ENCODE data around the gene CHAF1A.

Gene CHAF1A

DNA sequence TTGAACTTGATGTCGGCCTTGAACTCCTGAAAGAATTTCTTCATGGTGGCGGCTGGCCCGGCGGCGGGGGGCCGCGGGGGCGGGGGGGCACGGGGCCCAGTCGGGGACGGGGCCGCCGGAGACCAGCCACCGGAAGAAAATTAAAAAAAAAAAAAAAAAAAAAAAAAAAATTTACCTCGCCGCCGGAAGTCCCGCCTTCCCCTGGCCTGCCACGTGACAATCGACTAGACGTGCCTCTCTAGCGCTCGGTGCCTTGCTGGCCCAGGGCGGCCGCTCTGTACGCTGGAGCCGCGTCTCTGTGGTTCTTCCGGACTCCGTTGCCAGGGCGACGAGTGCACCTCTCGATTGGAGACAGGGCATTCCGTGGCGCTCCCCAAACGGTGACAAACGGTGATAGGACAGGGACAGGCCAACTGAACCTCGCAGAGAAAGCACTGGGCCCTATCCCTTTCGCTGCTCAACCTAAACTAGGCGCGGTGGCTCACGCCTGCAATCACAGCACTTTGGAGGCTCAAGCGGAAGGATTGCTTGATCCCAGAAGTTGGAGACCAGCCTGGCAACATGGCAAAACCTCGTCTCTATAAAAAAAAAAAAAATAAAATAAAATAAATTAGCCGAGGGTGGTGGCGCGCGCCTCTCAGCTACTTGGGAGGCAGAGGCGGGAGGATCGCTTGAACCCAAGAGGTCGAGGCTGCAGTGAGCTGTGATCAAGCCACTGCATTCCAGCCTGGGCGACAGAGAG is 55.4 kb downstream of the CHAF1A start, which contains the start of gene UBXN6:
UBXN6 (minus strand) TSS at position 141 of the 742 bp plus-strand sequence; CDS start at position 44, 97 bp downstream.
- DNase-seq: peak; percentile 98

DNA sequence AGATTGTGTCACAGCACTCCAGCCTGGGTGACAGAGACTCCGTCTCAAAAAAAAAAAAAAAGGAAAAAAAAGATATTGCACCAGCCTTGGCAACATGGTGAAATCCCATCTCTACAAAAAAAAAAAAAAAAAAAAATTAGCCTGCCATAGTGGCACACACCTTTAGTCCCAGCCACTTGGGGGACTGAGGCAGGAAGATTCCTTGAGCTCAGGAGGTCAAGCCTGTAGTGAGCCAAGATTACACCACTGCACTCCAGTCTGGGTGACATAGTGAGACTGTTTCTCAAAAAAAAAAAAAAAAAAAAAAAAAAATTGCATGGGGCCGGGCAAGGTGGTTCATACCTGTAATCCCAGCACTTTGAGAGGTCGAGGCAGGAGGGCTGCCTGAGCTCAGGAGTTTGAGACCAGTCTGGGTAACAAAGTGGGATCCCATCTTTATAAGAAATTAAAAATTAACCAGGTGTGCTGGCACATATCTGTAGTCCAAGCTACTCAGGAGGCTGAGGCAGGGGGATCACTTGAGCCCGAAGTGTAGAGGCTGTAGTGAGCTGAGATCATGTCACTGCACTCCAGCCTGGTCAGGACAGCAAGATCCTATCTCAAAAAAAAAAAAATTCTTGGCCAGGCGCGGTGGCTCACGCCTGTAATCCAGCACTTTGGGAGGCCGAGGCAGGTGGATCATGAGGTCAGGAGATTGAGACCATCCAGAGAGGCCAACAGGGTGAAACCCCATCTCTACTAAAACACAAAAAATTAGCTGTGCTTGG is 62.6 kb downstream of the CHAF1A start:
- DNase-seq: no peak

DNA sequence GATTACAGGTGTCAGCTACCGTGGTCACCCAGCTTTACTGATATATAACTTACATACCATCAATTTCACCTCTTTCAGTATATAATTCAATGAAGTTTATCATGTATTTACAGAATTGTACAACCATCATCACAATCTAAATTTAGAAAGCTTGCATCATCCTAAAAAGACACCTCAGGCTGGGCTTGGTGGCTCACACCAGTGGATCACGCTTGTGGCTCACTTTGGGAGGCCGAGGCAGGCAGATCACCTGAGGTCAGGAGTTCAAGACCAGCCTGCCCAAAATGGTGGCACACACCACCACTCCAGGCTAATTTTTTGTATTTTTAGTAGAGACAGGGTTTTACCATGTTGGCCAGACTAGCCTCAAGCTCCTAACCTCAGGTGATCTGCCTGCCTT is 65.4 kb downstream of the CHAF1A start:
- DNase-seq: no peak

DNA sequence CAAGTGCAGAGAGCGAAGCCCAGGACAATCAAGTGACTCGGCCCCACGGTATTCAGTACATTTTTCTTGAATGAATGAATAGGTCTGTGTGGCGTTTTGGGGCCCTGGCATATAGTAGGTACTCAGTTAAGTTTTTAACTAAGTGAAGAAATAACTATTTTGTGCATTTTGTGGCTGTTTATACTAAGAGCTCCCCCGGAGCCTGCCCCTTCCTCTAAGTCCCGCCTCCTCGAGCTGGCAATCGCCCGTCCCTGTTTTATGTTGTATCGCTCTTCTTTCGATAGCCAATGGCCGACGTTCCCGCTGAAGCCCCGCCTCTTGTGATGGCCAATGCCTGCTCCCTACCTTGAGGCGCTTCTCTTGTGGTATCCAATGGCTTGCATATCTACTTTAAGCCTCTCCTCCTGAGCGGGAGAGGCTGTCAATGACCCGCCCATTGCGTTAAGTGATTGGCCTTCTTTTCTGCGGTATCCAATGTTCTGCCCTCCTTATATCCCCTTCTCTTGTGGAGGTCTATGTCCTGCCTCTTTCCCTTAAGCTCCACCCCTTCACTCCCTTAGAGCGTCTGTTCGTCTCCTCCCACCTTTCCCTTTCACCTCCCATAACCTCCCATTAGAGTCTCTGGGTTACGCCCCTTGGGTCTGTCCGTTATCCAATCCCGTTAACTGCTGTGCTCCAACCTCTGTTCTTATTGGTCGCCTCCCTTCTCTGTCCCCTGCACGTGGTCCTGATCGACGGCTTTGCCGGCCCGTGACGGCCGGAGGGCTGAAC is 69.1 kb downstream of the CHAF1A start:
- peak; percentile 98 for DNase-seq

DNA sequence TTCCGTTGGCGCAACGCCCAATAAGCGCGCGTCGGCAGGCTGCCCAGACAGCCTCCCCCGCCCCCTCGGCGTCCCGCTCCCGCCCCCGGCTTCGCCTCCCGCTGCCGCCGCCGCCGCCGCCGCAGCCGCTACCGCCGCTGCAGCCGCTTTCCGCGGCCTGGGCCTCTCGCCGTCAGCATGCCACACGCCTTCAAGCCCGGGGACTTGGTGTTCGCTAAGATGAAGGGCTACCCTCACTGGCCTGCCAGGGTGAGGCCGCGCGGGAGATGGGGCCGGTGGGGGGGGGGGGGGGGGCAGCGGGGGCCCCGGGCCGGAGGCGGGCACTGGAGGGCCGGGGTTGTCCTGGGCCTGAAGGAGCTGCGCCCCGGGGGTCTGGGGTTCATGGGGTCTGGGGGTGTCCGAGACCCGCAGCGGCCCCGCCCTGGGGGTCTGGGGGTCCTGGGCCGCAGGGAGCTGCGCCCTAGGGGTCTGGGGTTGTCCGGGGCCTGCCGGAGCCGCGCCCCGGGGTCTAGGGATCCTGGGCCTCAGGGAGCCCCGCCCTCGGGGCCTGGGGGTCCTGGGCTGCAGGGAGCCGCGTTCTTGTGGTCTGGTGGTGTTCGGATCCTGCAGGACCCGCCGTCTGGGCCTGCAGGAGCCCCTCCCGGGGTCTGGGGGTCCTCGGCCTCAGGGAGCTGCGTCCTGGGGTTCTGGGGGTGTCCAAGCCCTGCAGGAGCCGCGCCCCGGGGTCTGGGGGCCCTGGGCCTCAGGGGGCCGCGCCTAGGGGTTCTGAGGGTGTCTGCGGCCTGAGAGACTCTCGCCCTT is 69.9 kb downstream of the CHAF1A start, which contains the start of gene HDGFL2:
HDGFL2 (plus strand) TSS at position 124 of the 801 bp plus-strand sequence; CDS start at position 178, 54 bp downstream.
- DNase-seq: no peak

DNA sequence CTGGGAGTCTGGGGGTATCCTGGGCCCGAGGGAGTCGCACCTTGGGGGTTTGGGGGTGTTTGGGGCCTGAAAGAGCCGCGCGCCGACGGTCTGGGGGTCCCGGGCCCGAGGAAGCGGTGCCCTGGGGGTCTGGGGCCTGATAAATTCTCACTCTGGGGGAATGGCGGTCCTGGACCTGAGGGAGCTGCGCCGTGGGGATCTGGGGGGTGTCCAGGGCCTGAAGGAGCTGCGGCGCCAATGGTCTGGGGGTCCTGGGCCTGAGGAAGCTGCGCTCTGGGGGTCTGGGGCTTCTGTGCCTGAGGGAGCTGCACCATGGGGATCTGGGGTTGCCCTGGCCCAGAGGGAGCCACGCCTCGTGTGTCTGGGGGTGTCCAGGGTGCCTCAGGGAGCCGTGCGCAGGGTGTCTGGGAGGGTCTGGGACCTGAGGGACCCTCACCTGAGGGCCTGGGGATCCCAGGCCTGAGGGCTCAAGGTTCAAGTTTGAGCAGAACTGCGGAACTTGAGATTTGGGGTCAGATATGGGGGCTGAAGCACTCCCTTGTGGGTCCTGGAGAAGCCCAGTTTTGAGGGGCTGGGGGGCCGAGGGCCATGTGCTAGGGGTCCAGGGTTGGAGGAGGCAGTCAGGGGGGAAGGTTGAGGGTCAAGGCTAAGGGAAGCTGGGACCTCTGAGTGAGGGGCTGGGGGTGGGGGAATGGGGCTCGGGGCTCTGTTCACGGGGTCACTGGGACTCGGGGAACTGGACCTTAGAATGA is 70.7 kb downstream of the CHAF1A start:
- DNase-seq: no peak

DNA sequence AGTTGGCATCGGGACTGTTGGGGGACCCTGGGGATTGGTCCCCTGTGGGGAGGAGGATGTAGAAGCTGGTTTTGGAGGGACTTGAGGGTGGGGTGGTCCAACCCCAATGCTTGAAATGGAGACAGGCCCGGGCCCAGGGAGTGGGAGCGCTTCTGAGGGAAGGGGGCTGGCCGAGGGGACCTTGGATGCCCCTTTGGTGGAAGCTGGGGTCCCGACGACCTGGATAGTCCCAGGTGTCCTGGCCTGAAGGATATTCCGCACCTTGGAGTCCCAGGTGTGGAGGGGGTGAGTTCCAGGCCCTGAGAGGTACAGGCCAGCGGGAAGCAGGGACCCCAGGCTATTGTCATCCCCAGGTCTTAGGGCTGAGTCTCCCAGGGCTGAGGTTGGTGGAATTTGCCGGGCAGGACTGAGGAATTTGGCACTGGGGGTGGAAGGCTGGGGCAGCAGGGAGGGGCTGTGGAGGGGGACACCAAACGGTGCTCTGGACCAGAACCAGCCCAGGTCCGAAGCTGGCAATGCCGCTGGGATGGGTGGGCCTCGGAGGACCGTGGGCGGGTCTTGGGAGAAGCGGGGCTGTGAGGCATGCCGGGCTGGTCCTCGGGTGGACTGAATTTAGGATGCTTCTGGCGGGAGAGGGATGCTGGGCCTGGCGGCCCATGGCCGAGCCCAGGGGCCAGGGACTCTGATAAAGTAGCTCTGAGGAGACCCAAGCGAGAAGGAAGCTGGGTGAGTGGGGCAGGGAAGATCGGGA is 71.5 kb downstream of the CHAF1A start:
- DNase-seq: no peak

DNA sequence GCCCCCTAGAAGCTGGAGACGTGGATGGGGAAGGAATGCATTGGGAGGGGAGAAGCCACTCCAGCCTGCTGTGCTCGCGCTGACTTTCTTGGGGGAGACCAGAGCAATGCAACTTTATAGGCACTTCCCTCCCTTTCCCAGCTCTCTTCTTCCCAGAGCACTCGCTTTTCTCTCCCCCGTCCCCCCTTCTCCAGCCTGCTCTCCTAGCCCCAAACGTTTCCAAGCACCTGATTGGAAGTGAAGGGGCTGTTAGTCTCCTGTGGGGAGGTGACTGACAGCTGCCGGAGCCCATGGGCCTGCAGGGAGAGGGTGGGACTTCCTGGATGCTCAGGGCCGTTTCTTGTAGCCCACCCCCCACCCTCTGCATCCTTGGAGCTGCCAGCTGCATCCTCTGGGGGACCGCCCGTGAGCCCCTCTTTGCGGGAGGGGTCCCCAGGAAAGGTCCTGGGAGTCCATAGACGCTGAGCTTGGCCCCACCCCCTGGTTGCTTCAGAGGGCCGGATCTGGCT is 72.1 kb downstream of the CHAF1A start:
- DNase-seq: peak; percentile 45

DNA sequence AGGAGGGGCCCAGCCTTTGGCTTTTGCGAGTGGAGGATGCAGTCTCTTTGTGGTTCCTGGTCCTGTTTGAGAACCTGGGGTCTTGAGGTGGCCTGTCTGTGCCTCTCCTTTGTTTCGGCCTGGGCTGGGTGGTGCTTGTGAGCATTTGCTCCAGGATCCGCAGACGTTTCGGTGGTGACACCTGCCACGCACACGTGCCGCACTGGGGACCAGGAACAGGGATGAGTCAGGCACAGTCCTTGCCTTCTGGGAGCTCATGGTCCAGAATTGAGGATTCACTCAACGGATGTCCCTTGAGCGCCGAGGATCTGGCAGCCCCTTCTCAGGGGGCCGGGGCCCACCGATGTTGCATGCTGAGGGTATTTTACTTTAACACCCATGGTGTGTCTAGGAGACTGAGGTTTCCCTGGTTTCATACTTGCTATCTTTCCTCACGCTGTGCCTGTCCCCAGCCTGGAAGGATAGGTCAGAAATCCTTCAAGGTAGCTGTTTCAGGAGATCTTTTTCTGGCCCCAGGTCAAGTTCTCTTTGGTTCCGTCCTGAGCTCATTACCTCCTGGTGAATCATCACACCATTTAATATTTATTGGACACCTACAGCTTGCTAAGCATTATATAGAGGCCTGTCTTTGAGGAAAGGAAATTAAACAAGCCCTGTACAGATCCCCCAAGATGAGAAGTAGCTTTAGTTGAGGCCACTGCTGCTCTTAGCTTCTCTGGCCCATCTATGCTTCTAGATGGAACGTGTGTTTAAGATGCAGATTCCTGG is 74.8 kb downstream of the CHAF1A start:
- no peak for DNase-seq

DNA sequence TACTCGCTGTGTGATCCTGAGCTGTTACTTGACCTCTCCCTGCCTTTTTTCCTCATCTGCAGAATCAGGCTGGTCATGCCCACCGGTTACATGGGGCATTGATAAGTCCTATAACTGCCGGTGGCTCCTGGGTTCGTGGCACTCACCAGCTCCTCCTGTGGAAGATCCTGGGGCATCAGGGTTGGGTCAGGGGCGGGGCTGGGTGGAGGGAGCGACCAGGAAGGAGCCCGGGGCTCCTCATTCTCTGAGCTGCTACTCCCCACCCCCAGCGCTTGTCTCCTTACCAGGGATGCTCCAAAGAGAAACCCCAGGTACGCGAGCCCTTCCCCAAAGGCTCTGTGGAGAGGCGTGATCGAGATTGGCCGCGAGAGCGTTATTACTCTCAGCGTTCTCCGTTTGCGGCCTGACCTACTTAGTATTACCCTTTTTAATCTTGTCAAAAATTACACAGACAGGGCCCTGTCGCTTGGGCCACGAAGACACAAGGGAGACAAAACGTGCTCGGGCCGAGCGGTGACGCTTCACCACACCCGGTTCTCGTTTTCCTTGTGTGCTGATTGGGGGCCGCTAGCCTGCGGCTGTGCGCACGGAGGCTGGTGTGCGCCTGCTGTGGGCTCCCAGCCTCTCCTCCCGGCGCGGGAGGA is 80.4 kb downstream of the CHAF1A start:
- no peak for DNase-seq

DNA sequence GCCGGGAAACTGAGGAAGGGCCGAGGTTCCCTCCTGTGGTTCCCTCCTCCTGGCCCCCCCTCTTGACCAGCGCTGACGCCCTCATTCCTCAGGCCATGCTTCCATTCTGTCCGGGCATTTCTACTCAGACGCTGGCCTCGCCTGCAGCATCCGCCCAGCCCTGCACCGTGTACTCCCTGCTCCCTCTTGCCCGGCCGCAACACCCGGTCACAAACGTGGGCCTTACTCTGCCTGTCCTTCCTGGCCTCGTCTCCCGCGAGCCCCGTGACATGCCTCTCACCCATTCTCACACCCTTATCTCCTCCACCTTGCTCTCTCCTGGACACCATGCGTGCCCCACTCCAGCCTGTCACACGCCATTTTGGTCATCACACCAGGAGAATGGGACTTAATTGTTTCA is 80.9 kb downstream of the CHAF1A start:
- no peak for DNase-seq

DNA sequence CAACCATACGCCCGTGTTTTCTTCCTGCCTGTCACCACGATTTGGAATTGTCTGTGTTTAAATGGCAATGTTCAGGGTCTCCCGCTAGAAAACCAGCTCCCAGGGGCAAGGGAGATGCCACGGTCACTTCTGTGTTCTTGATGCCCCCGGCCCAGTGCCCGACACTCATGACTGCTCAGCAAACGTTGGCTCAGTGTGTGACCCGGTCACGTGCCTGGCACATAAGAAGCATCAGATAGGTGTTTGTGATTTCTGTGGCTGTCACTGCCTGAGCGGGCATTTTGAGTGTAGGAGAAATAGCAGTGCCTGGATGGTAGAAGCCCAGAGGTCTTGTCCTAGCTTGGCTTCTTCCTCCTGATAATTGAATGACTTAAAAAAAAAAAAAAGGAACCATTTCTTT is 85.1 kb downstream of the CHAF1A start:
- no peak for DNase-seq

DNA sequence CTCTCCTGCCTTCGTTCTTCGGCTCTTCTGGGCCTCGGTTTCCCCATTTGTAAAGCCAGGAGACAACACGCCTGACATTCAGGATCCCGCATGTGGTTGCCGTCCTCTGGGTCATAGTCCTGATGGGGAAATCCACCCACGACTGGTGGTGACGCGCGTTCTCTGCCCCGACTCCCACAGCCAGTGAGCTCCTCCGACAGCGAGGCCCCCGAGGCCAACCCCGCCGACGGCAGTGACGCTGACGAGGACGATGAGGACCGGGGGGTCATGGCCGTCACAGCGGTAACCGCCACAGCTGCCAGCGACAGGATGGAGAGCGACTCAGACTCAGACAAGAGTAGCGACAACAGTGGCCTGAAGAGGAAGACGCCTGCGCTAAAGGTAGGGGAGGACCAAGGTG is 86.1 kb downstream of the CHAF1A start:
- DNase-seq: no peak

DNA sequence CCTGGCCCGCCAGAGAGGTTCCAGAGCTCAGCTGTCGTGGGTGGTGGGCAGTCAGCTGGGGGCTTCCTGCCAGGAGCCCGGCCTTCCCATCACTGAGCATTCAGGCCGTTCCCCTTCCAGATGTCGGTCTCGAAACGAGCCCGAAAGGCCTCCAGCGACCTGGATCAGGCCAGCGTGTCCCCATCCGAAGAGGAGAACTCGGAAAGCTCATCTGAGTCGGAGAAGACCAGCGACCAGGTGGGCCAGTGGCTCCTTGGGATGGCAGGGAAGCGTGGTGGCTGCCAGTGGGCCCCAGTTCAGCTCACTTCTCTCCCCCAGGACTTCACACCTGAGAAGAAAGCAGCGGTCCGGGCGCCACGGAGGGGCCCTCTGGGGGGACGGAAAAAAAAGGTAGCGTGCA is 89.0 kb downstream of the CHAF1A start:
- no peak for DNase-seq

DNA sequence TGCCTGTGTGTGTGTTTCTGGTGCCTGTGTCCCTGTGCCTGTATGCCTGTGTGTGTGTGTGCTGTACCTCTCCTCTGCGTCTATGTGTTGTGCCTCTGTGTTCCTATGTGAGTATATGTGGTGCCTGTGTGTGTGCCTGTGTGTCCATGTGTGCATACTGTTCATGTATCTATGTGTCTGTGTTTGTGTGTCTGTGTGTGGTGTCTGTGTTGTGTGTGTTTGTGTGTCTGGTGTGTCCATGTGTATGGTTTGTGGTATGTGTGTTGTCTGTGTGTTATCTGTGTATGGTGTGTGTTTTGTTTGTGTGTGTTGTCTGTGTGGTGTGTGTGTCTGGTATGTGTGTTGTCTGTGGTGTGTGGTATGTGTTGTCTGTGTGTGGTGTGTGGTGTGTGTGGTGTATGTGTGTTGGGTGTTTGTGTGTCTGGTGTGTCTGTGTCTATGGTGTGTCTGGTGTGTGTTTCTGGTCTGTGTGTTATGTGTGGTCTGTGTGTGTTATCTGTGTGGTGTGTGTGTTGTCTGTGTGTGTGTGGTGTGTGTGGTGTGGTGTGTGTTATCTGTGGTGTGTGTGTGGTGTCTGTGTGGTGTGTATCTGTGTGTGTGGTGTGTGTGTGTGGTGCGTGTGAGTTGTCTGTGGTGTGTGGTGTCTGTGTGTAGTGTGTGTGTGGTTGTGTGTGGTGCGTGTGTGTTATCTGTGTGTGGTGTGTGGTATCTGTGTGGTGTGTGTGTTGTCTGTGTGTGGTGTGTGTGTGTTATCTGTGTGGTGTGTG is 90.1 kb downstream of the CHAF1A start:
- no peak for DNase-seq
